Stimulated activated CD4-positive, alpha-beta T cell treated with anti-CD3 and anti-CD28 coated beads, Interleukin-12 subunit alpha, Interleukin-12 subunit beta, amount 100 ng/mL, for 48 hours (primary cell): ENCODE results near the gene ABCD3.
"Not testable (repeated sequence)": the region's sequence is repeated elsewhere in the genome, so short reads cannot be mapped to it uniquely, and the experiment has no call there.

Experiments
- DNase-seq, 3 donors: peaks; one replicate each; pipeline ENCODE4 v3.0.0-alpha.2; 2020; ENCODE audit warnings: low read depth in 2 of 3, low spot score in 1 of 3

Gene ABCD3

GRCh38 chr1:94544706-94545490 lies 126.7 kb downstream of the ABCD3 start:
- DNase-seq = no peak

- DNase-seq = no peak
Measured at GRCh38 chr1:94549706-94550105, 131.5 kb downstream of the ABCD3 start.

GRCh38 chr1:94550396-94550795 lies 132.2 kb downstream of the ABCD3 start:
- DNase-seq = no peak

GRCh38 chr1:94550800-94551241 lies 132.6 kb downstream of the ABCD3 start:
- DNase-seq = no peak

GRCh38 chr1:94551449-94551848 lies 133.3 kb downstream of the ABCD3 start:
- DNase-seq = no peak

GRCh38 chr1:94552071-94552586 lies 133.9 kb downstream of the ABCD3 start:
- no peak for DNase-seq

GRCh38 chr1:94553323-94553730 lies 135.1 kb downstream of the ABCD3 start:
- DNase-seq = no peak

- DNase-seq = no peak
Measured at GRCh38 chr1:94553931-94554330, 135.7 kb downstream of the ABCD3 start.

- no peak for DNase-seq
Measured at GRCh38 chr1:94554580-94554979, 136.4 kb downstream of the ABCD3 start.

GRCh38 chr1:94555091-94555490 lies 136.9 kb downstream of the ABCD3 start:
- DNase-seq = no peak

GRCh38 chr1:94559921-94560320 lies 141.7 kb downstream of the ABCD3 start:
- no peak for DNase-seq

GRCh38 chr1:94560333-94560732 lies 142.1 kb downstream of the ABCD3 start:
- no peak for DNase-seq

GRCh38 chr1:94562519-94563260 lies 144.5 kb downstream of the ABCD3 start:
- no peak for DNase-seq

- DNase-seq = no peak
Measured at GRCh38 chr1:94565901-94566300, 147.7 kb downstream of the ABCD3 start.

- DNase-seq = not testable (repeated sequence)
Measured at GRCh38 chr1:94566436-94566835, 148.2 kb downstream of the ABCD3 start.

- DNase-seq = not testable (repeated sequence)
Measured at GRCh38 chr1:94567975-94568607, 149.9 kb downstream of the ABCD3 start.
